Aorta (tissue), 5 donors: ENCODE measurements around the gene LRRC27. TPM values are rescaled to one million over a fixed set of nuclear protein-coding genes. Genes with fewer than 3 reads are reported as not detected.
A peak's percentile ranks its signal among the peaks of the same experiment; 100 is the strongest.

ENCODE experiments used
- ATAC-seq: fragments of 200-7000 bp; cut with Tn5 transposase; one replicate; pipeline ENCODE4 v1.9.1; 2022; ENCODE audit warnings: moderate library complexity; ENCODE audit not compliant: low FRiP score
- DNase-seq, 2 donors: peaks; one replicate each; pipeline ENCODE4 v3.0.0-alpha.2; 2020
- H3K27ac ChIP-seq, 2 donors: one replicate each; pipeline ENCODE4 v1.5.1; 2013; ENCODE audit warnings: low read length in 2 of 2, mild to moderate bottlenecking in 2 of 2, moderate library complexity in 2 of 2, control low read depth in 1 of 2, inconsistent platforms in 1 of 2, low read depth in 1 of 2
- H3K27me3 ChIP-seq, 2 donors: one replicate each; pipeline ENCODE4 v1.6.1; 2013; ENCODE audit warnings: control low read depth in 1 of 2, low read length in 1 of 2, mild to moderate bottlenecking in 1 of 2, moderate library complexity in 1 of 2; ENCODE audit not compliant: insufficient read depth in 2 of 2, control insufficient read depth in 1 of 2
- H3K36me3 ChIP-seq, 2 donors: one replicate each; pipeline ENCODE4 v1.6.1; 2013; ENCODE audit warnings: control low read depth in 1 of 2, low read length in 1 of 2, mild to moderate bottlenecking in 1 of 2; ENCODE audit not compliant: insufficient read depth in 2 of 2, control insufficient read depth in 1 of 2
- H3K4me1 ChIP-seq, 2 donors: one replicate each; pipeline ENCODE4 v1.6.1; 2013; ENCODE audit warnings: low read length in 2 of 2, control low read depth in 1 of 2, mild to moderate bottlenecking in 1 of 2, moderate library complexity in 1 of 2; ENCODE audit not compliant: insufficient read depth in 2 of 2, control insufficient read depth in 1 of 2
- H3K4me3 ChIP-seq, 2 donors: one replicate each; pipeline ENCODE4 v1.5.1; 2013; ENCODE audit warnings: low read length in 2 of 2, control low read depth in 1 of 2, mild to moderate bottlenecking in 1 of 2
- H3K9me3 ChIP-seq: one replicate; pipeline ENCODE4 v1.6.1; 2013; ENCODE audit warnings: mild to moderate bottlenecking, low read length; ENCODE audit not compliant: control insufficient read depth
- WGBS, 2 donors: extraction: QIAGEN DNeasy Blood & Tissue Kit; methylation state at CpG; one replicate each; pipeline ENCODE4 v1.1.7; 2013; 5-methylcytosine and 5-hydroxymethylcytosine counted together
- intact Hi-C, 2 donors: fragments of 100-400 bp; cut with DNase I; formaldehyde crosslinking; loops; one replicate each; pipeline versions ENCODE4 v1.14.2 to v1.15.0; 2022
- polyA plus RNA-seq, 2 donors: library from polyadenylated mRNA; stranded (reverse); fragments of 200-250 nt; gene quantifications; one replicate each; pipeline ENCODE4 v1.2.3, GENCODE V29; 2013
- total RNA-seq, 2 donors: library from RNA; stranded (reverse); fragmentation: NEBNext Ultra II Directional; extraction: Animal tissue kit (Norgen Biotek cat#: 25700); gene quantifications; one replicate each; pipeline ENCODE4 v1.2.1, GENCODE V29; 2021
- donor health status: healthy with polysubstance abuse.
- donor health status: Bipolar disorder and iron deficiency.
- donor health status: DM: no; HTN: no; CAD: no.
- donor health status: DM: no; HTN: no; CAD: no.
- donor health status: DM: yes; HTN: yes; CAD: no.

The LRRC27 gene
- total and polyA plus RNA-seq, 4 donors, result 3.1 to 11.7 (median 6.8) TPM

- ATAC-seq (no peak), DNase-seq (peak; percentile 43 to 75)
- 85 to 89% methylated on average over 15 to 16 of the region's 16 CpGs for WGBS, 2 donors
- no peak overlapping the region for H3K27ac ChIP-seq
- H3K36me3 ChIP-seq, result no peaks in the 10 kb centered on the region
- H3K9me3 ChIP-seq, result no peaks in the 10 kb centered on the region
- H3K4me1 ChIP-seq, result no peaks in the 10 kb centered on the region
- H3K27me3 ChIP-seq, result no peaks in the 10 kb centered on the region
- no peak overlapping the region for H3K4me3 ChIP-seq
- intact Hi-C loops, result loop anchor here (10.0 kb wide), 1 partner anchor 245 kb away; no protein-coding TSS in a partner anchor
Observed at GRCh38 chr10:132389433-132390169, 57.6 kb downstream of the LRRC27 start.

DNA sequence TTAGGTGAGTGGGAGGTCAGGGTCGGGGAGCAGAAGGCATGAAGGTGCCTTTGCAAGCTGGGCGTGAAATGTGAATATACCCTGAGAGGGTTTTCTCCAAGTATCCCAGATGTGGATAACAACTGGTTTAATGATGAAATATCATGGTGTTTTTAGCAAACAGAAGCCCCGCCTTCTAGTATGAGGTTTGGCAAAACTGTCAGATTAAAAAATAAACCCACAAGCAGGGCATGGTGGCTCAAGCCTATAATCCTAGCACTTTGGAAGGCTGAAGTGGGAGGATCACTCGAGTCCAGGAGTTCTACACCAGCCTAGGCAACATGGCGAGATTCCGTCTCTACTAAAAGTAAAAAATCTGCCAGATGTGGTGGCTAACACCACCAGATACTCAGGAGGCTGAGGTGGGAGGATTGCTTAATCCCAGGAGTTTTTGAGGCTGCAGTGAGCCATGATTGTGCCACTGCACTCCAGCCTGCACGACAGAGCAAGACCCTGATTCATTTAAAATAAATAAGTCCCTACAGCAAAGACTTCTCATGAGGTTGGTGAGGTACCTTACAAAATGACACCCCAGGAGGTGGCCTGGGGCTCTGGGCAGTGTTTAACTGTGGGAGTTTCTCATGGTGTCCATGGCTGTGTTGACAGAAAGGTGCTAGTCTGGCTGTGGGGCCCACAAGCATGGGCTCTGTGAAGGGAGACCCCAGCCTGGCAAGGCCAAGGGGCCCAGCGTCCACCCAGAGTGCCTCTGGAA is 58.4 kb downstream of the LRRC27 start:
- DNase-seq, result no peak
- 82 to 84% methylated on average over 8 of the region's 8 CpGs for WGBS, 2 donors
- ATAC-seq, result no peak
- Histone ChIP-seq H3K9me3 (no peaks in the 10 kb centered on the region), H3K27ac (no peak overlapping the region), H3K4me1 (no peaks in the 10 kb centered on the region), H3K27me3 (no peaks in the 10 kb centered on the region), H3K4me3 (no peak overlapping the region), H3K36me3 (no peaks in the 10 kb centered on the region)
- intact Hi-C loops, result loop anchor here (10.0 kb wide), 1 partner anchor 244 kb away; no protein-coding TSS in a partner anchor

- H3K4me3 ChIP-seq, result no peak overlapping the region
- DNase-seq (peak; percentile 37 to 74), ATAC-seq (no peak)
- no peaks in the 10 kb centered on the region for H3K4me1 ChIP-seq
- H3K36me3 ChIP-seq, result no peaks in the 10 kb centered on the region
- no peak overlapping the region for H3K27ac ChIP-seq
- intact Hi-C loops, result loop anchor here (10.0 kb wide), 1 partner anchor 244 kb away; no protein-coding TSS in a partner anchor
- H3K9me3 ChIP-seq, result no peaks in the 10 kb centered on the region
- no peaks in the 10 kb centered on the region for H3K27me3 ChIP-seq
- 83 to 85% methylated on average over 19 of the region's 19 CpGs for WGBS, 2 donors
Observed at GRCh38 chr10:132390921-132391675, 59.1 kb downstream of the LRRC27 start.

DNA sequence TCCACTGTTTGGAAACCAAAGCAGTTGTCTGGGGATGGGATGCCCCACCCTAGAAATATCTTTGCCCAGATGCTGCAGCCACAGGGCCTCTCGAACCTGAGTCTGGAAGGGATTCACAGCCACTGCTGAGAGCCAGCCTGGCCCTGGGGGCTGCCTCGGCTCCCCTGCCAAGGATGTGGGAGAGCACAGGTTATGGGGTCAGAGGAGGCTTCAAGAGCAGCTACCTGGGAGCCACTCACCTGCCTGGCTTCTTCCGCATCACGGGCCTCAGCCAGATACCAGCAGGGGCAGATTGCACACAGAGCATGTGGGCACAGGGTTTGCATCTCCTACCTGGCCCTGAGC is 59.7 kb downstream of the LRRC27 start:
- no peak overlapping the region for H3K4me3 ChIP-seq
- no peaks in the 10 kb centered on the region for H3K4me1 ChIP-seq
- H3K27me3 ChIP-seq, result no peaks in the 10 kb centered on the region
- H3K27ac ChIP-seq, result no peak overlapping the region
- H3K9me3 ChIP-seq, result no peaks in the 10 kb centered on the region
- no peaks in the 10 kb centered on the region for H3K36me3 ChIP-seq
- intact Hi-C loops, result loop anchor here (10.0 kb wide), 1 partner anchor 243 kb away; no protein-coding TSS in a partner anchor
- no peak for ATAC-seq
- DNase-seq, result no peak
- WGBS, 2 donors, result 72 to 89% methylated on average over 4 of the region's 4 CpGs

GRCh38 chr10:132392184-132392800 is 60.3 kb downstream of the LRRC27 start:
- Histone ChIP-seq H3K9me3 (no peaks in the 10 kb centered on the region), H3K4me3 (no peak overlapping the region), H3K27me3 (no peaks in the 10 kb centered on the region), H3K4me1 (no peaks in the 10 kb centered on the region), H3K27ac (no peak overlapping the region), H3K36me3 (no peaks in the 10 kb centered on the region)
- 98 to 100% methylated on average over 2 of the region's 2 CpGs for WGBS, 2 donors
- intact Hi-C loops, result loop anchor here (10.0 kb wide), 1 partner anchor 243 kb away; no protein-coding TSS in a partner anchor
- ATAC-seq (no peak), DNase-seq (no peak)

GRCh38 chr10:132392811-132393694 is 61.1 kb downstream of the LRRC27 start:
- 85 to 89% methylated on average over 12 of the region's 12 CpGs for WGBS, 2 donors
- Histone ChIP-seq H3K4me1 (no peaks in the 10 kb centered on the region), H3K27me3 (no peaks in the 10 kb centered on the region), H3K27ac (no peak overlapping the region), H3K9me3 (no peaks in the 10 kb centered on the region), H3K4me3 (no peak overlapping the region), H3K36me3 (no peaks in the 10 kb centered on the region)
- intact Hi-C loops, result loop anchor here (10.0 kb wide), 1 partner anchor 242 kb away; no protein-coding TSS in a partner anchor
- ATAC-seq (no peak), DNase-seq (peak; percentile 40 to 66)

- Histone ChIP-seq H3K4me1 (no peaks in the 10 kb centered on the region), H3K27ac (no peak overlapping the region), H3K27me3 (no peaks in the 10 kb centered on the region), H3K4me3 (no peak overlapping the region), H3K9me3 (no peaks in the 10 kb centered on the region), H3K36me3 (no peaks in the 10 kb centered on the region)
- DNase-seq, result peak in 1 of 2 donors; percentile 33
- no peak for ATAC-seq
- 71 to 78% methylated on average over 9 of the region's 9 CpGs for WGBS, 2 donors
- intact Hi-C loops, result loop anchor here (2.0 to 10.0 kb wide), 3 partner anchors 25 to 241 kb away; no protein-coding TSS in a partner anchor
Observed at GRCh38 chr10:132393695-132394181, 61.7 kb downstream of the LRRC27 start.
